ENCODE measurements around the gene HLA-E.

GRCh38 chr6:30500421-30501355 lies 11.4 kb downstream of the HLA-E start:
- TF ChIP-seq GATA2 (IDR thresholded peaks at IDR 0.05; ENCODE audit: low read depth, low read length) (no peak), GATA3 (IDR thresholded peaks at IDR 0.05; ENCODE audit: low read depth, low read length) (no peak)

Data from SH-SY5Y (cell line).